HG02943 (cell line): ENCODE measurements around the gene MKI67.
"Not testable (repeated sequence)": the region's sequence is repeated elsewhere in the genome, so short reads cannot be mapped to it uniquely, and the experiment has no call there.

Source experiments
- ATAC-seq: cut with Tn5 transposase; IDR thresholded peaks from one replicate; pipeline ENCODE4 v1.9.1; 2021; ENCODE audit warnings: mild to moderate bottlenecking, low read depth, moderate library complexity; ENCODE audit not compliant: unreplicated experiment

The MKI67 gene

GRCh38 chr10:128113026-128113425 is 13.2 kb downstream of the MKI67 start:
- no peak for ATAC-seq

GRCh38 chr10:128111696-128112095 is 14.5 kb downstream of the MKI67 start:
- no peak for ATAC-seq

- ATAC-seq = no peak
These were observed 15.9 kb downstream of the MKI67 start for GRCh38 chr10:128110339-128110738.

GRCh38 chr10:128109707-128110106 is 16.5 kb downstream of the MKI67 start:
- no peak for ATAC-seq

GRCh38 chr10:128105383-128105782 is 20.8 kb downstream of the MKI67 start:
- ATAC-seq = no peak

- no peak for ATAC-seq
These were observed 23.0 kb downstream of the MKI67 start for GRCh38 chr10:128103229-128103714.

- no peak for ATAC-seq
These were observed 23.6 kb downstream of the MKI67 start for GRCh38 chr10:128102480-128103228.

GRCh38 chr10:128101901-128102300 is 24.3 kb downstream of the MKI67 start:
- ATAC-seq = no peak

- no peak for ATAC-seq
These were observed 26.3 kb downstream of the MKI67 start for GRCh38 chr10:128099901-128100300.

- ATAC-seq = no peak
These were observed 27.6 kb downstream of the MKI67 start for GRCh38 chr10:128098631-128099030.

- ATAC-seq = no peak
These were observed 28.4 kb downstream of the MKI67 start for GRCh38 chr10:128097783-128098182.

GRCh38 chr10:128096486-128097199 is 29.6 kb downstream of the MKI67 start:
- ATAC-seq = no peak

GRCh38 chr10:128095753-128096469 is 30.3 kb downstream of the MKI67 start:
- no peak for ATAC-seq

GRCh38 chr10:128095027-128095752 is 31.0 kb downstream of the MKI67 start:
- ATAC-seq = no peak

GRCh38 chr10:128094596-128094995 is 31.6 kb downstream of the MKI67 start:
- not testable (repeated sequence) for ATAC-seq

GRCh38 chr10:128092454-128092853 is 33.8 kb downstream of the MKI67 start:
- no peak for ATAC-seq

- no peak for ATAC-seq
These were observed 34.5 kb downstream of the MKI67 start for GRCh38 chr10:128091636-128092210.

GRCh38 chr10:128087884-128088709 is 38.1 kb downstream of the MKI67 start:
- ATAC-seq = no peak

- ATAC-seq = no peak
These were observed 38.9 kb downstream of the MKI67 start for GRCh38 chr10:128087146-128087883.
